OCI-M1 (cell line): ENCODE results near the gene ABRACL.

Experiments
- DNase-seq: peaks from one replicate; lab custom pipeline; 2025; lab: John Stamatoyannopoulos, UW

Gene ABRACL

GRCh38 chr6:139054001-139054400 lies 25.5 kb downstream of the ABRACL start:
- DNase-seq: no peak

GRCh38 chr6:139055709-139056108 lies 27.2 kb downstream of the ABRACL start:
- DNase-seq: no peak

- no peak for DNase-seq
Measured at GRCh38 chr6:139058029-139058428, 29.5 kb downstream of the ABRACL start.

- no peak for DNase-seq
Measured at GRCh38 chr6:139060332-139060731, 31.8 kb downstream of the ABRACL start.

GRCh38 chr6:139062932-139063646 lies 34.5 kb downstream of the ABRACL start:
- DNase-seq: no peak

- DNase-seq: no peak
Measured at GRCh38 chr6:139064981-139065665, 36.6 kb downstream of the ABRACL start.

- no peak for DNase-seq
Measured at GRCh38 chr6:139066080-139066479, 37.5 kb downstream of the ABRACL start.

- no peak for DNase-seq
Measured at GRCh38 chr6:139068846-139069245, 40.3 kb downstream of the ABRACL start.

GRCh38 chr6:139073118-139073517 lies 44.6 kb downstream of the ABRACL start:
- no peak for DNase-seq

GRCh38 chr6:139079018-139079417 lies 50.5 kb downstream of the ABRACL start:
- DNase-seq: no peak

- no peak for DNase-seq
Measured at GRCh38 chr6:139080255-139080920, 51.8 kb downstream of the ABRACL start.

GRCh38 chr6:139081471-139081870 lies 52.9 kb downstream of the ABRACL start:
- no peak for DNase-seq

GRCh38 chr6:139082370-139082769 lies 53.8 kb downstream of the ABRACL start:
- DNase-seq: no peak

- no peak for DNase-seq
Measured at GRCh38 chr6:139091826-139092225, 63.3 kb downstream of the ABRACL start.
